Erythroblast (primary cell): ENCODE data around the gene MAP2.

Experiments
- GATA1 ChIP-seq: IDR thresholded peaks from 2 replicates; pipeline ENCODE4 v1.6.1; 2011; ENCODE audit warnings: low read depth, mild to moderate bottlenecking, control low read depth, low read length, moderate library complexity
- POLR2A ChIP-seq: IDR thresholded peaks from 2 replicates; pipeline ENCODE4 v1.6.1; 2011; ENCODE audit warnings: mild to moderate bottlenecking, low read length

GRCh38 chr2:209416913-209417312, 6.9 kb upstream of the MAP2 start:
- no peak for TF ChIP-seq POLR2A
- no peak for TF ChIP-seq GATA1
